OCI-LY3 (cell line): ENCODE measurements around the gene TREH.
A peak's percentile ranks its signal among the peaks of the same experiment; 100 is the strongest.

Experiments used
- H2AFZ ChIP-seq: fragments of 200-600, 300-600 bp; shearing (Covaris generic); 2 replicates; pipeline ENCODE4 v1.6.0; 2014; ENCODE audit warnings: antibody characterized with exemption, low read depth, low read length
- H3K27ac ChIP-seq: fragments of 200-600, 300-600 bp; sonication (generic); 2 replicates; pipeline ENCODE4 v1.5.1; 2014; ENCODE audit warnings: mild to moderate bottlenecking, low read length, moderate library complexity, mixed read lengths
- H3K27me3 ChIP-seq: fragments of 200-600, 300-600 bp; sonication (generic); 2 replicates; pipeline ENCODE4 v1.6.1; 2014; ENCODE audit warnings: low read depth, low read length, mixed read lengths
- H3K36me3 ChIP-seq: fragments of 200-600, 300-600 bp; sonication (generic); replicated peaks from 2 replicates; pipeline ENCODE3; 2014; ENCODE audit warnings: low read depth, low read length, mixed read lengths
- H3K4me1 ChIP-seq: fragments of 300-600, 200-600 bp; sonication (generic); 2 replicates; pipeline ENCODE4 v1.6.1; 2014; ENCODE audit warnings: low read length, mixed read lengths
- H3K4me2 ChIP-seq: fragments of 200-600, 300-600 bp; sonication (generic); 2 replicates; pipeline ENCODE4 v1.6.1; 2014; ENCODE audit warnings: low read length, mixed read lengths
- H3K4me3 ChIP-seq: fragments of 300-600, 200-600 bp; sonication (generic); 2 replicates; pipeline ENCODE4 v1.5.1; 2014; ENCODE audit warnings: antibody characterized with exemption, mild to moderate bottlenecking, low read length, moderate library complexity
- H3K79me2 ChIP-seq: fragments of 300-600, 200-600 bp; shearing (Covaris generic); 2 replicates; pipeline ENCODE4 v1.6.1; 2014; ENCODE audit warnings: mild to moderate bottlenecking, low read length, mixed read lengths
- H3K9ac ChIP-seq: fragments of 300-600, 200-600 bp; shearing (Covaris generic); 2 replicates; pipeline ENCODE4 v1.6.0; 2014; ENCODE audit warnings: mild to moderate bottlenecking, low read length, moderate library complexity
- H3K9me3 ChIP-seq: fragments of 200-600, 300-600 bp; shearing (Covaris generic); 2 replicates; pipeline ENCODE4 v1.6.1; 2014; ENCODE audit warnings: low read length, mixed read lengths; ENCODE audit not compliant: insufficient read depth
- H4K20me1 ChIP-seq: fragments of 200-600, 300-600 bp; sonication (generic); 2 replicates; pipeline ENCODE4 v1.6.1; 2016; ENCODE audit warnings: low read length, mixed read lengths; ENCODE audit not compliant: insufficient read depth
- CTCF ChIP-seq: fragments of 200-600, 300-600 bp; sonication (generic); IDR thresholded peaks from 2 replicates; pipeline ENCODE4 v1.5.1; 2014; ENCODE audit warnings: antibody characterized with exemption, low read length, low read depth
- EZH2phosphoT487 ChIP-seq: fragments of 200-600 bp; shearing (Covaris generic); IDR thresholded peaks from 2 replicates; pipeline ENCODE4 v1.6.1; 2018; ENCODE audit warnings: antibody characterized with exemption, mixed run types, low read depth

The TREH gene

GRCh38 chr11:118708296-118708695 is 28.8 kb upstream of the TREH start:
- peaks cover 7% of the 10 kb centered on the region for H3K4me1 ChIP-seq
- H3K27ac ChIP-seq, result no peak overlapping the region
- no peaks in the 10 kb centered on the region for H3K79me2 ChIP-seq
- TF ChIP-seq EZH2phosphoT487, result no peak
- no peak for TF ChIP-seq CTCF
- no peak overlapping the region for H2AFZ ChIP-seq
- no peaks in the 10 kb centered on the region for H3K9me3 ChIP-seq
- H4K20me1 ChIP-seq, result no peaks in the 10 kb centered on the region
- no peaks in the 10 kb centered on the region for H3K36me3 ChIP-seq
- H3K27me3 ChIP-seq, result peaks cover 2% of the 10 kb centered on the region; the same call in 1 of the 2 replicates
- H3K4me3 ChIP-seq, result no peak overlapping the region
- H3K4me2 ChIP-seq, result no peak overlapping the region
- H3K9ac ChIP-seq, result no peak overlapping the region

GRCh38 chr11:118706546-118706825 is 27.0 kb upstream of the TREH start:
- H3K9me3 ChIP-seq, result no peaks in the 10 kb centered on the region
- no peak overlapping the region for H3K4me2 ChIP-seq
- no peak overlapping the region for H3K9ac ChIP-seq
- no peak overlapping the region for H2AFZ ChIP-seq
- H3K4me1 ChIP-seq, result peaks cover 7% of the 10 kb centered on the region
- H3K4me3 ChIP-seq, result no peak overlapping the region
- H3K27ac ChIP-seq, result no peak overlapping the region
- H3K36me3 ChIP-seq, result no peaks in the 10 kb centered on the region
- H3K79me2 ChIP-seq, result no peaks in the 10 kb centered on the region
- H3K27me3 ChIP-seq, result peaks cover 2% of the 10 kb centered on the region; the same call in 1 of the 2 replicates
- no peaks in the 10 kb centered on the region for H4K20me1 ChIP-seq
- TF ChIP-seq CTCF (no peak), EZH2phosphoT487 (no peak)

- no peak for TF ChIP-seq CTCF
- Histone ChIP-seq H3K27ac (no peak overlapping the region), H3K9me3 (no peaks in the 10 kb centered on the region), H3K36me3 (no peaks in the 10 kb centered on the region), H3K4me2 (no peak overlapping the region), H4K20me1 (no peaks in the 10 kb centered on the region), H3K9ac (no peak overlapping the region), H3K4me1 (peaks cover 7% of the 10 kb centered on the region), H2AFZ (no peak overlapping the region), H3K27me3 (no peaks in the 10 kb centered on the region; the same call in 1 of the 2 replicates), H3K79me2 (no peaks in the 10 kb centered on the region), H3K4me3 (no peak overlapping the region)
These were observed 26.5 kb upstream of the TREH start for GRCh38 chr11:118705791-118706545.

- Histone ChIP-seq H3K4me2 (peak overlapping the region; percentile 37), H2AFZ (peak overlapping the region; percentile 69; the same call in 1 of the 2 replicates), H3K4me3 (no peak overlapping the region), H4K20me1 (no peaks in the 10 kb centered on the region), H3K9me3 (no peaks in the 10 kb centered on the region), H3K4me1 (peaks cover 9% of the 10 kb centered on the region), H3K27ac (no peak overlapping the region), H3K36me3 (no peaks in the 10 kb centered on the region), H3K79me2 (no peaks in the 10 kb centered on the region), H3K9ac (no peak overlapping the region), H3K27me3 (no peaks in the 10 kb centered on the region; the same call in 1 of the 2 replicates)
- TF ChIP-seq CTCF, result no peak
- no peak for TF ChIP-seq EZH2phosphoT487
These were observed 25.8 kb upstream of the TREH start for GRCh38 chr11:118705111-118705741.
